SJCRH30 (cell line): ENCODE results near the gene COQ7. TPM values are rescaled to one million over a fixed set of nuclear protein-coding genes. Genes with fewer than 3 reads are reported as not detected.
A peak's percentile ranks its signal among the peaks of the same experiment; 100 is the strongest.

ENCODE experiments used
- DNase-seq, 2 experiments: peaks; one replicate each; pipeline ENCODE4 v3.0.0-alpha.2; 2015 to 2020
- H3K27ac ChIP-seq: fragments of 250-450 bp; sonication (Bioruptor Pico); 2 replicates; pipeline ENCODE4 v1.5.1; 2020; ENCODE audit warnings: mild to moderate bottlenecking, moderate library complexity
- H3K27me3 ChIP-seq: fragments of 250-450 bp; sonication (Bioruptor Pico); 2 replicates; pipeline ENCODE4 v1.5.1; 2020; ENCODE audit warnings: mild to moderate bottlenecking, moderate library complexity
- H3K36me3 ChIP-seq: fragments of 250-450 bp; sonication (Bioruptor Pico); 2 replicates; pipeline ENCODE4 v1.5.1; 2020; ENCODE audit warnings: mild to moderate bottlenecking, moderate library complexity
- H3K4me1 ChIP-seq: fragments of 250-450 bp; sonication (Bioruptor Pico); 2 replicates; pipeline ENCODE4 v1.5.1; 2020; ENCODE audit warnings: mild to moderate bottlenecking, moderate library complexity
- H3K4me3 ChIP-seq: fragments of 250-450 bp; sonication (Bioruptor Pico); 2 replicates; pipeline ENCODE4 v1.5.1; 2020; ENCODE audit warnings: mild to moderate bottlenecking, moderate library complexity
- H3K9me3 ChIP-seq: fragments of 250-450 bp; sonication (Bioruptor Pico); replicated peaks from 2 replicates; pipeline ENCODE4 v1.5.1; 2020; ENCODE audit warnings: mild to moderate bottlenecking, moderate library complexity
- total RNA-seq: library from RNA; depleted of rRNA; stranded (reverse); fragments of >200 nt; shearing (Covaris generic); gene quantifications from 2 replicates; pipeline ENCODE4 v1.2.3, GENCODE V29; 2014

COQ7 gene
- total RNA-seq, 1 experiment from 2014 or later = 21.5 TPM

DNA sequence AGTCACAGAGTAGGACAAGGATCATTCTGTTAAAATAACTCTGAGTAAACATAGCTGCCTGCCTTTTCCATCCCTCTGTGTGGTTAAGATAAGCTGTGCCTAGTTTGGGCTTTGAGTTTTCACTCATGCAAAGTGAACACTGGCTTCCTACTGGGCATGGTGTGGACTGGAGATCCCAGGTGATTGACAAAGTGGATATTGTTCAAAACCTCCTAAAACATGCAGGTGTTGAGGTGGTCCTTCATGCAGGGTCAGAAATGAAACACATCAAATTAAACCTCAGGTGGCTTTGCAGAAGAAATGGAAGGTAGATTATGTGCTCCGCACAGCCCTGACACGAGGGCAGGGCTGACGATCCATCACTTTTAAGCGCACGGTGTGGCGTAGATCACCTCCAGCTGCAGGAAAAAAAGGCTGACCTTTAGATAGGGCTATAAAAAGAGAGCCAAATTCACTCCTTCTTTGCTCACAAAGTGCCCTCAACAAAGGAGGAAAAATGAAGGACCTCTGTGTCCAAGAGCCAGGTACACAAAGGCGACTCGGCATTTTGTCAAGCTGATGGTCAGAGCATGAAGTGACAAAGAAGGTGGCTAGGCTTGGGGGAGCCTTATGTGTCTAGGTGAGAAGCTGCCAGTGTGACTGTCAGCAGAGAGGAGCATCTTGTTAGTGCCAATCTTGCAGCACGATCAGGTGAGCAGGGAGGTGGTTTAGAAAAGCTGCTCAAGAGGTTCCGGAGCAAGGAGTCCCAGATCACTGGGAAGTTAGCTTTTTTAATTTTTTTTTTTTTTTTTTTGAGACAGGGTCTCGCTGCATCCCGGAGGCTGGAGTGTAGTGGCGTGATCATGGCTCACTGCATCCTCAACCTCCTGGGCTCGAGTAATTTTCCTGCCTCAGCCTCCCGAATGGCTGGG lies 26.5 kb downstream of the COQ7 start:
- Histone ChIP-seq H3K4me3 (no peak overlapping the region), H3K9me3 (no peaks in the 10 kb centered on the region), H3K4me1 (peaks cover 9% of the 10 kb centered on the region; the same call in 1 of the 2 replicates), H3K36me3 (no peaks in the 10 kb centered on the region), H3K27me3 (no peaks in the 10 kb centered on the region), H3K27ac (no peak overlapping the region)
- DNase-seq = no peak

DNA sequence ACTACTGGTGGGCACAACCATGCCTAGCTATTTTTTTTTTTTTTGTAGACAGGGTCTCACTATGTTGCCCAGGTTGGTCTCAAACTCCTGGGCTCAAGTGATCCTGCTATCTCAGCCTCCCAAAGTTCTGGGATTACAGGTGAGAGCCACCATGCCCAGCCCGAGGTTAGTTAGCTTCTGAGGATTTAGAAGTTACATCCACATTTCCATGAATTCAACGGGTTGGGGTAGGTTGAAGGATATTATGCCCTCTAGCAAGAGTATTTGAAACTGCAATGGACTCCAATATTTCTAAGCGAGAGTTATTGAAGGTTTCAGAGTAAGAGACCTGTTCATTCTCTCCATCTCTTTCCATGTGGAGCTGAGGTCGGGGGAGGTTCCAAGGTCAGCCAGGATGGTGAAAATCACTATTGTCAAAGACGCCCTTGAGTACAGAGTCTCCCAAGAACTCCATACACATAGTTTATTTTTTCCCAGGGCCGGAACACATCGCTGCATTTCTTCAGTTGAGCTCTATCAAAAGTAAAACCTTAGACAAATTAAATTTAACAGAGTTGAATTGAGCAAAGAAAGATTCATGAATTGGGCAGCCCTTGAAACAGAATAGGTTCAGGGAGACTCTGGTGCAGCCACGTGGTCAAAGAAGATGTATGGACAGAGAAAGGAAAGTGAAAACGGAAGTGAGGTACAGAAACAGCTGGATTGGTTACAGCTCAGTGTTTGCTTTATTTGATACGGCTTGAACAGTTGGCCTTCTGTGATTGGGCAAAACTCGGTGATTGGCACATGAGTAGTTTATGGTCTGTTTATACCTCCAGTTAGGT lies 27.3 kb downstream of the COQ7 start:
- no peak overlapping the region for H3K27ac ChIP-seq
- H3K4me3 ChIP-seq = no peak overlapping the region
- H3K27me3 ChIP-seq = no peaks in the 10 kb centered on the region
- no peaks in the 10 kb centered on the region for H3K9me3 ChIP-seq
- peaks cover 9% of the 10 kb centered on the region; the same call in 1 of the 2 replicates for H3K4me1 ChIP-seq
- H3K36me3 ChIP-seq = no peaks in the 10 kb centered on the region
- DNase-seq = peak in 1 of 2 experiments; percentile 47

DNA sequence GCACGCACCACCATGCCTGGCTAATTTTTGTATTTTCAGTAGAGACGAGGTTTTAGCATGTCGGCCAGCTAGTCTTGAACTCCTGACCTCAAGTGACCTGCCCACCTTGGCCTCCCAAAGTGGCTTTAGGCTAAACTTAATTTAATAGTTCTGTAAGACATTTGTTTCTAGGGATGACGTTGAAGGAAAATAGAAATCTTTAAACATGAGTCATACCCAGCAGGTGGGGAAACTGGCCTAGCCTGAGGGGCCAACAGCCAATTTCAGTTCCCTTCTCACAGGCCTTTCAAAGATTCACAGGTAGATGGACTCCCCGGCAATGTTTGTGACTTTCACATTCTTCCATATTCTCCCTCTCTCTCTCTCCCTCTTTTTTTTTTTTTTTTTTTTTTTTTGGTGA lies 28.2 kb downstream of the COQ7 start:
- DNase-seq = no peak
- H3K27me3 ChIP-seq = no peaks in the 10 kb centered on the region
- no peak overlapping the region for H3K4me3 ChIP-seq
- H3K9me3 ChIP-seq = no peaks in the 10 kb centered on the region
- H3K4me1 ChIP-seq = peaks cover 9% of the 10 kb centered on the region; the same call in 1 of the 2 replicates
- H3K36me3 ChIP-seq = no peaks in the 10 kb centered on the region
- H3K27ac ChIP-seq = no peak overlapping the region

DNA sequence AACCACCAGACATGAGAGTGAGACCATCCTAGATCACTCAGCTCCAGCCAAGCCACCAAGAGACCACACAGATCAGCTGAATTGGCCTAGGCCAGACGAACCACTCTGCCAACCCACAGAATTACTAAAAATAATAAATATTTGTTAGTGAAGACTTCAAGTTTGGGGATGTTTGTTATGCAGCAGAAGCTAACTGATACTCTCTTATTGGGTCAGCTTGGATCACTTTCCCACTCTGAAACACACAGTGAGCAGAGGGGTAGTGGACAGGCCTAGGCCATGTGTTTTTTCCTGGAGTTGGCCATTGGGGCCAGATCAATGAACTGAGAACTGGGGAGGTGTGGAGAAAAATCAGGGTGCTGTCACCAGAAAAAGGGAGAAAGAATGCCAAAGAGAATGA lies 30.8 kb downstream of the COQ7 start:
- no peak for DNase-seq
- Histone ChIP-seq H3K36me3 (no peaks in the 10 kb centered on the region), H3K27ac (no peak overlapping the region)

DNA sequence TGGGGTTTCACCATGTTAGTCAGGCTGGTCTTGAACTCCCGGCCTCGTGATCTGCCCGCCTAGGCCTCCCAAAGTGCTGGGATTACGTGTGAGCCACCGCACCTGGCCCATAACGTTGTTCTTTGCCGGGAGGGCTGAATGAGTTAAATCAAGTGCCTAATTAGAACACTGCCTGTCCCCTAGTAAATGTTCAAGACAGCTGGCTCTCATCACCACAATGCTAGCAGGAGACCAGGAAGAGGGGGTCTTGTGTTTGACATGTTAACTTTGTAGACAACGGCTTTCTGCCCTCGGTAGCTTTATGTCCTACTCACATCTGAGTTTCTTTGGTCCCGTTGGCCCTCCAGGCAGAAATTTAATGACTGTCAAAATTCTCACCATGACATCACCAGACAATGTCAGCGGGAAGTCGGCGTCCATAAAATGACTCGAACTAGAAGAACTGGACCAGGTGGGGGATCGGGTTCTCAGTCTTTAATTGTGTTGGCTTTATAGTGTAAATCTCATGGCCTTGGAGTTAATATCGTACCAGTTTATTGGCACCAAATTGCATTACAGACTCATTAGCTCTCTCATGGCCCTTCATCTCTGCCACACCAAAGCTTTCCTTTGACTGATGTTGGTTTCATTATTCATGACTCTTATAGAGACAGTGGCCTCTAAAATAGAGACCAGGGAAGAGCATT lies 34.9 kb downstream of the COQ7 start:
- H3K4me3 ChIP-seq = no peak overlapping the region
- peak; percentile 82 to 89 for DNase-seq
- H3K9me3 ChIP-seq = no peaks in the 10 kb centered on the region
- H3K4me1 ChIP-seq = peaks cover 43% of the 10 kb centered on the region
- no peaks in the 10 kb centered on the region for H3K36me3 ChIP-seq
- H3K27me3 ChIP-seq = no peaks in the 10 kb centered on the region
- peak overlapping the region; percentile 33 for H3K27ac ChIP-seq

More for the DNA sequence above, 30.8 kb downstream of the COQ7 start:
- H3K4me1 ChIP-seq = peaks cover 23% of the 10 kb centered on the region
- no peaks in the 10 kb centered on the region for H3K27me3 ChIP-seq
- H3K9me3 ChIP-seq = no peaks in the 10 kb centered on the region
- no peak overlapping the region for H3K4me3 ChIP-seq

DNA sequence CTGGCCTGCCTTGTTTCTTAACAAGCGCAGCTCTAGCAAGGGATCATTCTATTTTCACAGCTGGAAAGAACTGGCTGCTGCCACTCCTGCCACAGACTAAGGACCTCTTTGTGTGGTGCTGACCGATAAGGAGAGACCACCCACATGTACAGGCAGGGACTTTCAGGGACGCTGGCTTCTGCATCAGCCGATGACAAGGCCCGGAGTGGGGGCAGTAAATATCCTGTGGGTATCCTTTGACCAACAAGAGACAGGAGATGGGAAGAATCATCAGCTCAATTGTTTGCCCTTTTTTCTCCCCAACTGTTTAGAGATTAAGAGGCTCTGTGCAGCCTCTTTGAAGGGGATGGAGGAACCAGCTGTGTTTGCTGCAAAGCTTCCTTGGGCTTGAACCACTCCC lies 37.2 kb downstream of the COQ7 start:
- H3K9me3 ChIP-seq = no peaks in the 10 kb centered on the region
- H3K4me1 ChIP-seq = peaks cover 43% of the 10 kb centered on the region
- no peak overlapping the region for H3K4me3 ChIP-seq
- peak; percentile 90 to 92 for DNase-seq
- no peaks in the 10 kb centered on the region for H3K36me3 ChIP-seq
- peak overlapping the region; percentile 58 for H3K27ac ChIP-seq
- H3K27me3 ChIP-seq = no peaks in the 10 kb centered on the region

DNA sequence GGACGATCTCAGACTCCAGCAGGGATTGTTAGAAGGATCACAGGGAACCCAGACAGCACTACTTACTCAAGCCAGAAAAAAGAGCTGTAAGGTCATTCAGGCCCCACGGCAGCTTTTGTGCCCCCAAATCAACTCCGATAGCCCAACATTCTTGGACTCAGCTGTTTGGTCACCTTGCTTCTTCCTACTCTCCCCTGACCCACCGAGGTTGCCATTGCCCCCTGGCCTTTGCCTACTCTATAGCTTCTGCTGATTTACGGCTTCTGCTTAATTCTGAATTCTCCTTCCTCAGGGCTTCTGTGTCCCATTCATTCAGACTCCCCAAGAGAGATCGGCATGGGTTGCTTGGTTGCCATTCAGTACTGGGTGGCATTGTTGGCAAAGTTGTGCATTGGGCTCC lies 37.7 kb downstream of the COQ7 start:
- H3K27ac ChIP-seq = peak overlapping the region; percentile 58

DNA sequence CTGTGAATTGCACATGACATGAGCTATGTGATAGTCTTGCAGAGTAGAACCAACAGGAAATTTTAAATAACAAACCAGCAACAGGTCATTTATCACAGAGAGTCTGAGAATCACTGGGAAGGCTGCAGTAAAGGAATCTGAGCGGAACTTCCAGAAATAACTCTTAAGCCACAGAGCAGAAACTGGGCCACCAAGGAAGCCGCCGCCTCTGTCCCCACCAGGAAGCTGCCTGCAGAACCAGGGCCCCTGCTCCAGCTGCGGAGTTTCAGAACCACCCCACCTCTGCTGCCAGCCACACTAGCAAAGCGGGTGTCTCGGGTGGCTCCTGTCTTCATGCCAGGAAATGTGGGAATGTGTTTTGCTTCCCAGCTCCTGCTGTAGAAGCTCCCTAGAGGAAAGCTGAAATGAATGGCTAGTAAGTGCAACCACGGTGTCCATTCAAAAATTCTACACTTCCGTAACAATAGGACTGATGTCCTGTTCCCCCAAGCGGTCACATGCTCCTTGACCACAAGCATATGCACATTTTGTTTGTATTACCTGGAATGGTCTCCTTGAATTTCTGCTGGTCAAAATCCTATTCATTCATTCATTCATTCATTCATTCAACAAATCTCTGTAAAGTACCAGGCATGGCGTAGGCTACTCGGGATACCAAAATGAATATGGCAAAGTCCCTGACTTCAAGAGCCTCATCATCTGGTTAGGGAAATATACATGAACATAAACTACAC lies 38.6 kb downstream of the COQ7 start:
- Histone ChIP-seq H3K4me1 (peaks cover 43% of the 10 kb centered on the region), H3K27me3 (no peaks in the 10 kb centered on the region), H3K27ac (no peak overlapping the region), H3K4me3 (no peak overlapping the region), H3K9me3 (no peaks in the 10 kb centered on the region), H3K36me3 (no peaks in the 10 kb centered on the region)
- no peak for DNase-seq

More for the DNA sequence above, 37.7 kb downstream of the COQ7 start:
- Histone ChIP-seq H3K4me3 (no peak overlapping the region), H3K36me3 (no peaks in the 10 kb centered on the region), H3K27me3 (no peaks in the 10 kb centered on the region), H3K9me3 (no peaks in the 10 kb centered on the region), H3K4me1 (peaks cover 43% of the 10 kb centered on the region)
- DNase-seq = no peak

DNA sequence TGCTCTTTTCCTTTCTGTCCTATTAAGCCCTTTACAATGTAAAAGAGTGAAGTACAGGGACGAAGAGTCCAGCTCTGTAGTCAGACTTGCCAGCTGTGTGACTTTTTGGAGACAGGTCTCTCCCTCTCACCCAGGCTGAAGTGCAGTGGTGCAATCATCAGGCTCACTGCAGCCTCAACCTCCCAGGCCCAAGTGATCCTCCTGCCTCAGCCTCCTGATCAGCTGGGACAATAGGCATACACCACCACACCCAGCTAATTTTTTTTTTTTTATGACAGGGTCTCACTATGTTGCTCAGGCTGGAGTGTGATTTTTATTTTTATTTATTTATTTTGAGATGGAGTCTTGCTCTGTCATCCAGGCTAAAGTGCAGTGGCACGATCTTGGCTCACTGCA lies 39.2 kb downstream of the COQ7 start:
- DNase-seq = no peak
- no peaks in the 10 kb centered on the region for H3K27me3 ChIP-seq
- H3K9me3 ChIP-seq = no peaks in the 10 kb centered on the region
- H3K27ac ChIP-seq = no peak overlapping the region
- H3K36me3 ChIP-seq = no peaks in the 10 kb centered on the region
- no peak overlapping the region for H3K4me3 ChIP-seq
- peaks cover 42% of the 10 kb centered on the region for H3K4me1 ChIP-seq

DNA sequence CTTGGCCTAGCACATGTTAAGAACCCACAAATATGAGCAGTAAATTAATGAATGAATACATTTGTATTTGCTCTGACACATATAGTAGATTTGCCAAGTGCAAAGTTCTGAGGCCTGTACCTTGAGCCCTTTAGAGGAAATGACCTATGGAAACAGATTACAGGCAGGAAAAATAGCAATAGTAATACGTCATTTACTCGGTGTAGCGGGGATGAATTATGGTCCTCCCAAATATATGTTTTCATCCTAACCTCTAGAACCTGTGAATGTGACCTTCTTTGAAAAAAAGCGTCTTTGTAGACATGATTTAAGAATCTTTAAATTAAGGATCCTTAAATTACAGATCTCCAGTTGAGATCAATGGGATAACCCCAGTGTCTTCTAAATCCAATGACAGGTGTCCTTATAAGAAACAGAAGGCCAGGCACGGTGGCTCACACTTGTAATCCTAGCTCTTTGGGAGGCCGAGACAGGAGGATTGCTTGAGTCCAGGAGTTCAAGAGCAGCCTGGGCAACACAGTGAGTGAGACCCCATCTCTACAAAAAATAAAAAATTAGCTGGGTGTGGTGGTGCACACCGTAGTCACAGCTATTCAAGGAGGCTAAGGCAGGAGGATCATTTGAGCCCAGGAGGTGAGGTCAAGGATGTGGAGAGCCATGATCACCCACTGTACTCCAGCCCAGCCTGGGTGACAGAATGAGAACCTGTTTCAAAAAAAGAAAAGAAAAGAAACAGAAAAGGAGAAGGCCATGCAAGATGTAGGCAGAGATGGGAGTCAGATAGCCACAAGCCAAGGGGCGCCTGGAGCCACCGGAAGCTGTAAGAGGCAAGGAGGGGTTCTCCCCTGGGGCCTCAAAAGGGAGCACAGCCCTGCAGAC lies 41.2 kb downstream of the COQ7 start:
- no peak for DNase-seq
- Histone ChIP-seq H3K4me3 (no peak overlapping the region), H3K27me3 (no peaks in the 10 kb centered on the region), H3K36me3 (no peaks in the 10 kb centered on the region), H3K27ac (no peak overlapping the region), H3K4me1 (peaks cover 28% of the 10 kb centered on the region), H3K9me3 (no peaks in the 10 kb centered on the region)

DNA sequence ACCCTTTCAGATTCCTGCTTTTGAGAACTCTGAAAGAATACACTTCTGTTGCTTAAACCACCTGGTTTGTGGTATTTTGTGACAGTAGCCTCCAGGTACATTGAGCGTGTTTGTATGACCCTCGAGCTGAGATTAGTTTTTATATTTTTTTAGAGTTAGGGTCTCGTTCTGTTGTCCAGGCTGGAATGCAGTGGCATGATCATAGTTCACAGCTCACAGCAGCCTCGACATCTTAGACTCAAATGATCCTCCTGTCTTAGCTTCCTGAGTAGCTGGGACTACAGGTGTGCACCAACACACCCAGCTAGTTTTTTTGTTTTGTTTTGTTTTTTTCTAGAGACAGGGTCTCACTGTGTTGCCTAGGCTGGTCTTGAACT lies 41.9 kb downstream of the COQ7 start:
- Histone ChIP-seq H3K27ac (no peak overlapping the region), H3K36me3 (no peaks in the 10 kb centered on the region), H3K4me3 (no peak overlapping the region), H3K27me3 (no peaks in the 10 kb centered on the region), H3K9me3 (no peaks in the 10 kb centered on the region), H3K4me1 (peaks cover 22% of the 10 kb centered on the region)
- DNase-seq = no peak

DNA sequence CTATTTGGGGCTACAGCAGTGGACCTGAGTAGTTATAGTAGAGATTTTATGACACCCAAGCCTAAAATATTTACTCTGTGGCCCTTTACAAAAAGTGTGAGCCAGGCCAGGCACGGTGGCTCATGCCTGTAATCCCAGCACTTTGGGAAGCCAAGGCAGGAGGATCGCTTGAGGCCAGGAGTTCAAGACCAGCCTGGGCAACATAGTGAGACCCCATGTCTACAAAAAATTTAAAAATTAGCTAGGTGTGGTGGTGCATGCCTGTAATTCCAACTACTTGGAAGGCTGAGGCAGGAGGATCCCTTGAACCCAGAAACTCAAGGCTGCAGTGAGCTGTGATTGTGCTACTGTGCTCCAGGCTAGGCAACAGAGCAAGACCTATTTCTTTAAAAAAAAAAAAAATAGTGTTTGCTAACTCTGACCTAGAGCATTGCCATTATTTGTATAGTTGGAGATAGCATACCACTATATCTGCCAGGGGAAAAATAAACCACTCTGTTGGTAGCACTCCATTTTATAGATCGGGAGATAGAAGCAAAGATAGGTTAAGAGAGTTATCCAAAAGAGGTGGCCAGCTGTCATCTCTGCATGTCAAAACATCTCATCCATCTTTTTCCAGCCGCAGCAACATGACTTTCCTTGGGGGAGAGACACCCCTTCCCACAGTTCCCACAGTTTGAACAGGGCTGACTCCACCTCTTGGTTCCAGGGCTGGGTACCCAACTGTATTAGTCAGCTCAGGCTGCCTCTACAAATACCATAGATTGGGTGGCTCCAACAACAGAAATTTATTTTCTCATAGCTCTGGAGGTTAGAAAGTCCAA lies 43.3 kb downstream of the COQ7 start:
- Histone ChIP-seq H3K27me3 (no peaks in the 10 kb centered on the region), H3K9me3 (no peaks in the 10 kb centered on the region), H3K36me3 (no peaks in the 10 kb centered on the region), H3K4me3 (no peak overlapping the region), H3K4me1 (peaks cover 9% of the 10 kb centered on the region), H3K27ac (no peak overlapping the region)
- DNase-seq = no peak

DNA sequence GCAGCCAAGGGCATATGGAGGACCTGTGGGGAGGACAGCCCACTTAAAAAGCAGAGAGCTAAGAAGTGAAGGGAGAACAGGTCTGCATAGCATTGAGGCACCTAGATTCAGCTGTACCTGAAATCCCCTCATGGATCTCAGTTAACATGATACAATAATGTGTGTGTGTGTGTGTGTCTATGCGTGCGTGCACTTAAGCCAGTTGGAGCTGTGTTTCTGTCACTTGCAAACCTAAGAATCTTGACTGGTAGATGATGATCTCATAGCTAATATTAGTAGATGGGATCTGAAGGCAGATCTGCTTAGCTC lies 44.6 kb downstream of the COQ7 start:
- no peak overlapping the region for H3K27ac ChIP-seq
- no peaks in the 10 kb centered on the region for H3K27me3 ChIP-seq
- H3K4me3 ChIP-seq = no peak overlapping the region
- DNase-seq = no peak
- no peaks in the 10 kb centered on the region for H3K9me3 ChIP-seq
- peaks cover 7% of the 10 kb centered on the region for H3K4me1 ChIP-seq
- H3K36me3 ChIP-seq = no peaks in the 10 kb centered on the region
